T-helper 2 cell (primary cell): ENCODE results near the gene NTM.
"Not testable (repeated sequence)": the region's sequence is repeated elsewhere in the genome, so short reads cannot be mapped to it uniquely, and the experiment has no call there.

Source experiments
- DNase-seq, 5 experiments: peaks; one replicate each; pipeline versions ENCODE4 v3.0.0 to v3.0.0-alpha.2; 2012 to 2022

NTM gene

GRCh38 chr11:131465746-131466145 lies 95.3 kb downstream of the NTM start:
- DNase-seq: no peak

DNA sequence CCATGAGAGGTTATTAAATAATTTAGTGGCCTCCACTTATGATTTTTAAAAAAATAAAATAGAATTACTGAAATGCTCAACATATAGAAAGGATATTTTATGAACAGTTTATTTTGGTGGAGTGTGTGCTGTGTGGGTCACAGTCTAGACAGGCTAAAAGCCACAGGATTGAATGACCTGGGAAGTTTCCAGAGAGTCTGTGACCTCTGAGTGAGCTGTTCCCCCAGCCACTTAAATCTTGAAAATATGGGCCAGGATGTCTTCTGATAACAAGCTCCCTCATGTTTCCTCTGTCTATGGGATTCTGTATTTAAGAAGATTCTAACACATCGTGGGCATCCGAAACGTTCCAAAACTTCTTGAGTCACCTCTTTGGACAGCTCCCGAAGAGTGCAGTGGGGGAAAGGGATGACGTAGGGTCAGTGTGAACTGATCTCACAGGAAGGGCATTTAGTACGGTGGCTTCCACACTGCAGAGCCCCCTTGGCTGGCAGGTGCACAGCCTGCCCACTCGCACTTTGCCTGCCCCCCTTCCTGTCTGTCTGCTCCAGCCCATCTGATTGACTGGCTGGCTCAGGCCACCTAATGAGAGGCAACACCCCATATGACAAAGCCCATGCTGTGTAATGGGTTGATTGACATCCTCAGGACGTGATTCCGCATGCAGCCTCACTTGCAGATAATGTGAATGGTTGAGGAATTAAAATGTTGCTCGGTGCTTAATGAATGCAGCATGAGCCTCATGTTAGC lies 97.4 kb downstream of the NTM start:
- DNase-seq: no peak

DNA sequence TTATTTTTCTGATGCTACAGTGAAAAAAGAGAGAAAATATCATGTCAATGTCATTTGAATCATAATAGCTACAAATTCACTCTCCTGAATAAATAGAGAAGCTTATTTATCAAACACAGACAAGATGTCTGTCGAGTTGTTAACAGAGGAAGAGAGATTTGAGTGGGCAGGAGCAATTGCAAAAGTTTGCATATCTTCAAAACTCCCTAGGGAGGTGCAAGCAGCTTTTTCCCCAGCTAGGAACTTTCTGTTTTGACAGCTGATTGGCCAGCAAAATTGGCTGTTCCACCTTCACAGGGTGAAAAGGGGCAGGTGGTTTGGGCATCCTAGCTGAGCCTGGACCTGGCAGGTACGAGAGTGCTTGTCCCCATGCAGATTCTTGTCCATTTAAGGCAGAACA lies 98.2 kb downstream of the NTM start:
- DNase-seq: no peak

- DNase-seq: no peak
Observed at GRCh38 chr11:131470216-131470925, 100.0 kb downstream of the NTM start.

DNA sequence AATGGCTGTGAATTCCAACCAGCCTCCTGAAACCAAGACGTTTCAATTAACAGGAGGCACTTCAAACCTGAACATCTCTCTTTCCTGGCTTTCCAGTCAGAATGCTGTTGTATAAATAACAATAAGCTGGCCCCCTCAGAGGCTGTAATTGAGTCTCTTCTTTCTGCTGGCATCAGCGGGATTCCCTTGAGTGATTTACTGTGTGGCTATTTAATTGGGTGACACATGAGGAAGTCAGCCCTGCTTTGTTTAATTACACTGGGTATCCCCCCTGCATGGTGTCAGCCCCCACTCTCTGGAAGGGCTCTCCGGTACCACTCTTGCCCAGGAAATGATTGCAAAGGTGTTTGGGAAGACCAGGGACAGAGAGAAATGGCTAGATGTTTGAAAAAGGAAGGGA lies 101.6 kb downstream of the NTM start:
- DNase-seq: no peak

DNA sequence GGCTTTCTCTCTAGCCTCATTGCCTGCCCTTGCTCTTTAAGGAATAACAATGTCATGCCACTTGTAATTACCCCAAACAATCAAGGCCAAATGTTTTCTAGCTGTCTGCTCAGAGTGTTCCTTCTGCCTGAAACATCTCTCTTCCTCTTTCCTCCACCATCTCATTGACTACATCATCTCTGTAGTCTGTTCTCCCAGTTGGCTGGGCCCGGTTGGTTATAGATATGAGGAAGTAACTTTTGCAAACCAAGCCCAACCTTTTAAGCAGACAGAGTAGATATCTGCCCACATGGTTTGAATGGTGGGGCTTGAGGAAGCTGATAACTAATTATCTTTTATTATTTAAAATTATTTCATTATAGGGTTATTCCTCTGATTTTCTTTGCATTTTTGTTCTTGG lies 104.5 kb downstream of the NTM start:
- DNase-seq: no peak

DNA sequence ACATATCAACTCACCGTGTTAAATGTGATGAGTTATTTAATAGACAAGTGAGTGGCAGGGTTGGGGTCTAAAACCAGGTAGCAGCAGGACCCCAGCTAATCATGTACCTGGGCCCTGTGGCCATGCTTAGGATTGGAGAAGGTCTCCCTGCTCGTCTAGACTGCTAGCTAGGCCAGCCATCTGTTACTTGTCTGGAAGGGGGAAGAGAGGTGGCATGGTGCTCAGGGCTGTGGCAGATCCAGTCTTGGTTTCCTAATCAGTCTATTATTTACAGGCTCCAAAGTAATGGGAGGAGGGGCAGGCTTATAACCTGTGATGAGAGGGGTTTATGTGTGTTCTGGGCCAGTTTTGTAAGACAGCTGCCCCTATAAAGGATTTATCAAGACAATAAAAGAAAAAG lies 105.9 kb downstream of the NTM start:
- no peak for DNase-seq

DNA sequence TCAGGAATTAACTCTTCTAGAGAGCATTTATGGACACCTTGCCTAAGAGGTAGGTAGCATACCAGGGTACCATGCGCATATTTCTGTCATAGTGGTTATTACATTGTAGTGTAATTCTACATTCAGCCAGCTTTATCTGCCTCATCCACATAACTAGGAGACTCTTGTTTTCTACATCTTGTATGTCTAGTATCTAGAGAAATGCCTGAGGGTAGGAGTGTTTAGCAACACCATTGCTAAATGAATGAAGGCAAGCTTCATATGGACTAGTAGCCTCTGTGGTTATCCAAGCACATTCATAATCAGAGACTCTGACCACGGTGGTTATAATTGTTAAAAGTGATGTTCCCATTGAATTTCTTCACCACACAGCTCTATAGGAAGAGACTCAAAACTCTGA lies 107.9 kb downstream of the NTM start:
- no peak for DNase-seq

DNA sequence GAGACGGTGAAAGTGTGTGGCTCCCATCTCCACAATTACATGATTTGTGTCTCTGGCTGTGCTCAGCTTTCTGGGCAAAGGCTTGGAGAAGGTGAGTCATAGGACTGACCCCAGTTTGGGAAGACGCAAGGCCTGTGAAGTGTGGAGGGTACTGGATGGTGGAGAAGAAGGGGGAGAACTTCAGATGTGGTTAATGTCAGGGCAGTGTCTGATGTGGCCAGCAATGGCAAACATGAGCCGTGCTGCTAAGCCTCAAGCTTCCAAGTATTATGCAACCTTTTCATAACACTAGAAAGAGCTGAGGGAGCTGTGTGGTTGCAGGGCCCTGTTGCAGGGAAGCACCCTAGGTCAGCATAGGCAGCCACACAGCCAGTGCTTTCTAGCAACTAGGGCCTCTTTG lies 110.9 kb downstream of the NTM start:
- no peak for DNase-seq

GRCh38 chr11:131481971-131482370 lies 111.6 kb downstream of the NTM start:
- no peak for DNase-seq

GRCh38 chr11:131483453-131483852 lies 113.0 kb downstream of the NTM start:
- DNase-seq: no peak

DNA sequence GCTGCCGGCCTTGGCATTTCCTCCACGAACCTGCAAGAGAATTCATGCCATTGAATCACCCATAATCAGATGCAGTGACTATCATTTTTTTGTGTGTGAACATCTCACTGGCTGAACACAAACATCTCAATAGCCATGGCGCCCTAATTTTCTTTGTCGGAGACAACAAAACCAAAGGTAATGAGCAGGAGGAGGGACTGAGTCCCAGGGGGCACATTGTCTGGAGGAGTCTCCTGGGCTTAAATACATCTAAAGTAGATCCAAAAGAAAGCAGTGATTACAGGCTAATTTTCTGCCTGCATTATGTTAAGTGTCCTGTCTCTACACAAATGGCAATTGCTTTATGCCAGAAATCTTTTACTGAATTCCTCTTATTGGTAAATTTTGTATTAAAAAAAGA lies 113.5 kb downstream of the NTM start:
- no peak for DNase-seq

DNA sequence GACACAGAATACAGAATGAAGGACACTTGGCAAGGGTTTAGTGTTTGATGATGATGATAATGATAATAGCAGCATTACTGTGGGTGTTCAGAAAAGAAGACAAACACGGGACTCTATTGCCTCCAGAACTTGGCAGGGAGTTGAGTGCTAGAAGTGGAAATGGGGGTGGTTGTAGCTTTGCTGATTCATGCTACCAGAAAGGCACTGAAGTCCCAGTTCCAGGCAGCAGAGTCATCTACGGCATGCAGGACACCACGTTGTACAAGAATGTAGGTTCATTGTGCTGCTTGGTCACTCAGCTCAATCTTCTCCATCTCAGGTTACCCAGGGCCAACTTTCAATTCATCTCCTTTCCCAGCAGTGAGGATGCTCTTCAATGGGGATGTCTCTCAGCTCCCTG lies 115.7 kb downstream of the NTM start:
- no peak for DNase-seq

DNA sequence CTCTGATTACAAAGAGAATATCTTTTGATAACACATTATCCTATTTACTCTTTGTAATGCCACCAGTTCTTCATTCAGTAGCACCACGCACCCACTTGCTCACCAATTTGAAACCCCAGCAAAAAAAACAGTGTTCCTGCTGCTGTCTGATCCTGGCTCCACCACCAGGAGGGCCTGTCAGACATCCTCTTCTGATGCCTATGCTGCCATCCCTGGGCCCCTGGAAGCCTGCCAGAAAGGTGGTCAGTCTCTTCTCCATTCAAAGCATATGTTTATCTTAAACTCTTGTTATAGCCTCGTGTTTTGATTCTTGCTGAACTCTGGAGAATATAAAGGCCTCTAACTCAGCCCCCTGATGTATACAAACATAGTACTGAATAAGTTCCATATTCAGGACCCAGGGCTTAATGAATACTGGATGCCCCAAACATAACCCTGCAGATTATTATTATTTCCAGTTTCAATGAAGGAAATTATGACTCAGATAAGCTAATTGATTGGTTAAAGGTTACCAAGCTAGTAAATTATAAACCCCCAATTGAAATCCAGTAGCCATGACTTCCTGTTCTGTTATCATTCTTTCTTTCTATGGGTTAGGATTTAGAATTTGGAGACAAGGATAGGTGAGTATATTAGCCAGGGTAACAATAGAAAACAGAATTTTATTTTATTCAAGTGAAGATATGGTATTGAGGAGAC lies 116.7 kb downstream of the NTM start:
- no peak for DNase-seq

DNA sequence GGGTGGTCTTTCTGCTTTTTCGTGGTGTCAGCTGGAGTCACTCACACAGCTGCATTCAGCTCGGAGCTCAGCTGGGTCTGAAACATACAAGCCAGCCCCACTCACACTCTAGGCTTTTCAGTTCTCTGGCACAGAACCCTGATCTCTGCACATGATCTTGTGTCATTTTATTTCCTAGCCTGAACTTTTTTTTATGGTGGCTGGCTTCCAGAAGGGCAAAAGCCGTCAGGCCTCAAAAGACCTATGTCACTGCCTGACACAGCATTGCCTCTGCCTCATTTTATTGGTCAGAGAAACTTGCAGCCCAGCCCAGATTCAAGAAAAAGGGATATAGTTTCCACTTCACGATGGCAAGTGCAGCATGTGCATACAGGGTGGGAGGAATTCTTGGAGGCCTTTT lies 117.8 kb downstream of the NTM start:
- no peak for DNase-seq

DNA sequence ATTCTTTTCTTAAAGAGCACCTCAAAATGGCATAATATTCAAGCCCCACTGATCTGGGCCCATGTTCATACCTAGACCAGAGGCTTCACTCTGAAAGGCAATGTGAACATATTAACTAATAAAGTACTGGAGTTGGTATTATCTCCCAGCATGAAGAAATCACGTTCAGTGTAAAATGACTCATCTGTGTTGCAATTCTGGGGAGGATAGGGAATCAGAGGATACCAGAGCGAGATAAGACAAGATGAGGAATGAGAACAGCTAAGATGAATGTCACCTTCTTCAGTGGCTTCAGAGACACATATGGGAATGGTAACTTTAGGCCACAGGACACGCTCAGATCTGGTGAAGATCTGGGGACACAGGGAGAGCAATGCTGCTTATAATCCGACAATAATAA lies 121.1 kb downstream of the NTM start:
- no peak for DNase-seq

DNA sequence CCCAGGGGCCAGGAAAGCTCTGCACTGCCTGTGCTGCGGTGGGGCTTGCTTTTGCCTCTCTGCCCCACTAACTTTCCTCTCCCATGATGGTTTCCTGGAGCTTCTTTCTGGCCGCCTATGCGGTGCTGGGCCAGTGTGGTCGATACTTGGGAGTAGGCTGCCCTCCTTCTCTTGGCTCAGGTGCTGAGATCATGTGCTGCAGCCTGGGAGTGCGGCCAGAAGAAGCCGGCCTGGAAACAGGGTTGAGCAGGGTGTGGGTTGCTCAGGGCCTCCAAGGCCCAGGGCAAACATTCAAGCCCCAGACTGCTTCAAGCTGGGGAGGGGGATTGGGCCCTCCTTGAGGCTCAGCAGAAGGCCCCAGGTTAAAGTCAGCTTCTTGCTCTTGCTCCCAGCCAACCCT lies 125.0 kb downstream of the NTM start:
- no peak for DNase-seq

- not testable (repeated sequence) for DNase-seq
Observed at GRCh38 chr11:131497686-131498085, 127.3 kb downstream of the NTM start.

- no peak for DNase-seq
Observed at GRCh38 chr11:131498631-131499160, 128.3 kb downstream of the NTM start.

GRCh38 chr11:131499199-131499598 lies 128.8 kb downstream of the NTM start:
- DNase-seq: no peak

GRCh38 chr11:131503017-131503416 lies 132.6 kb downstream of the NTM start:
- DNase-seq: no peak

DNA sequence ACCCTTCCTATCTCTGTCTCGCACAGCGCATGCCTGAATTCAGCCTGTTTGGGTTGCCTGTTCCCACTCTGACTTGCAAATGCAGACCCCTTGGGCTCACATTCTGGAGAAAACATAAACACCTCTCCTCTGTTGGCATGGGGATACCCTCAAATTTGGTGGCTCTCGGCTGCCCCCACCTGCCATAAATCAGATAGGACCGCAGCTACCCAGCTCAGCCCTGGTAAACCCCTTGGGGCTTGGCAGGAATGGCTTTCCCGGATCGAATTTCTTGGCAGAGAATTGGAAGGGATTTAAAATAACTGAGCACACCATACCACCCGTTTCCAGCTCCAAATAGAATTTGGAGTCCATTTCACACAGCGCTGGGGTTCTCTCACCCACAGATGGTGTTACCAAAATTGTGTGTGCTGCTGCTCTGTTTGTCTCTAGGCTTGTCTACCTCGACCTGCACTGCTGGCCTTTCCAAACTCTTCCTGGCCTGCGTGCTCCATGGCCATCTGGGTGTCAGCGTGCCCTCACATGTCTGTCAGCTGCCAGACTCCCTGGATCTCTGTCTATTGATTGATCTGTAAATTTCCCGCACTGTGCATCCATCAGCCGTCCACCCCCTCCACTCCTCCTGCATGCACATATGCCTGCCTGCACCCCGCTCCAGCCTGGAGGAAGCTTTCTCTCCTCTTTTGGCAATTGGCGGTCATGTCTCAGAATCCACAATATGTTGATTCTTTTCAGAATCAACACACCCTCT lies 134.0 kb downstream of the NTM start:
- DNase-seq: no peak

GRCh38 chr11:131506348-131506747 lies 135.9 kb downstream of the NTM start:
- DNase-seq: no peak
